ENCODE results near the gene LSM10. TPM values are rescaled to one million over a fixed set of nuclear protein-coding genes. Genes with fewer than 3 reads are reported as not detected.

The LSM10 gene
- total RNA-seq, 1 experiment from 2014 or later: 25.8 TPM

DNA sequence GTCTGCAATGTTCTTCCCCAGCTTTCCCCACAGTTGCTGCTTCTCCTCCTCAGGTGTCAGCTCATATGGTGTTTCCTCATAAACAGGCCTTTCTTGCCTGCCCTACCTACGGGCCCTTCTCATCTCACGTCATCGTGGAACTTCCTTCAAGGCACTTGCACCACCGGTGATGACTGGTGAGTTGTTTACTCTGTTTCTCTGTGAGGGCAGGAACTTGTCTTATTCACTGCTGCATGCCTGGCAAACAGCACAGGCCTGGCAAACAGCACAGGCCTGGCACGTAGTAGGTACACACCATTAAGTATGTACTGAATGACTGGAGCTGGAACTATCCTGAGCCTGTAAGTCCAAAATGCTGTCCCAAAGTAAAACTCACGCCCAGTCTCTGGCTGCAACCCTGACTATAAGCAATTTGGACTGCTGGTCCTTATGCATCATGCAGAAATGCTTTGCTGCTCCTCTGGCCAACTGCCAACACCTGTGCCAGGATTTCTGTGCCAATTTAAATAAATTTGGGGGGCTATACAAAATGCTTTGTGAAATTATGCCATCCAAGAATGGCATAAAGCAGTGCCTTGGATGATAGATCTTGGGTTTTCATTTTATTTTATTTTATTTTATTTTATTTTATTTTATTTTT is 37.7 kb downstream of the LSM10 start:
- DNase-seq (ENCODE audit: low read depth): peak; percentile 26
- in situ Hi-C loops (cut with HindIII; ENCODE audit: low pct_unique_long_range_greater_than_20kb, low sequenced_read_pairs): no loop called here

DNA sequence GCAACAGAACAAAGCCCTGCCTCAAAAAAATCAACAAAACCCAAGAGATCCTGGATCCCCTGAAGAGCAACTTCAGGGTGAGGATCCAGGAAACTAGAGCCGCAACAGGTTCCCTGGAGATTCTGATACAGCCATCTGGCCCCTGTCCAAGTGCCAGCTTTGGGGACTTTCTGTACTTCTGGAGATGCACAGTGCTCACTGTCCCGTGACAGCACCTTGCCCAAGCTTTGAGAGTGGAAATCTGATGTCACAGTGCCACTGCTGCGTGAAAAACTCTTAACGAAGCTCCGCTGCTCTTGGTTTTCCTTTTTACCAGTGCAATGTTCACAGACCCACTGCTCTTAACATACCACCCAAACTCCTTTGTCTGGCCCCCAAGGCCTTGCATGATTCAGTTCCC is 38.3 kb downstream of the LSM10 start:
- DNase-seq (ENCODE audit: low read depth): peak; percentile 22
- in situ Hi-C loops (cut with HindIII; ENCODE audit: low pct_unique_long_range_greater_than_20kb, low sequenced_read_pairs): no loop called here

DNA sequence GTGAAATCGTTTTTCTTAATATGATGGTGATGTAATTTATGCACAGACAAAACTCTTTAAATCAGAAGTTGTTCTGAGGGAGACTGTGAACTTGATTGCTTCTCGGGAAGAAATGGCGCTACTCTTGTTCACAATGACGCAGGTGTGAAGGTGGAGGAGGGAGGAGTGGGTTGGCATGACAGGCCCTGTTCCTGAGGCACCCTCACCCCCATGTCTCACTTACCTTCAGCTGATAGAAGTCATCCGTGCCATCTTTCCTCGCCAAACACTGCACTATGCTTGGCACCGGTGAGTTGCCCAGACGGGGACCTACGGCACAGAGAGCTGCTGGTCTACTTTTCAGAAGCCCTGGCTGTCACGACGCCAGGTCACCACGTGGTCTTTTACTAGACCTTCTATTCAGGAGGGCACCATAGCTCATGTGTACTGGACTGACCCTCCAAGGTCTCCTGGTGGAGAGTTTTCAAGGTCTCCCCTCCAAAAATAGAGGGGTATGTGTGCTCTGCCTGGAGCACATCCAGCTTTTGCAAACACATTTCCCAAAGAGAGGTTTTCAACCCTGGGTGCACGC is 39.1 kb downstream of the LSM10 start:
- DNase-seq (ENCODE audit: low read depth): no peak
- in situ Hi-C loops (cut with HindIII; ENCODE audit: low pct_unique_long_range_greater_than_20kb, low sequenced_read_pairs): no loop called here

DNA sequence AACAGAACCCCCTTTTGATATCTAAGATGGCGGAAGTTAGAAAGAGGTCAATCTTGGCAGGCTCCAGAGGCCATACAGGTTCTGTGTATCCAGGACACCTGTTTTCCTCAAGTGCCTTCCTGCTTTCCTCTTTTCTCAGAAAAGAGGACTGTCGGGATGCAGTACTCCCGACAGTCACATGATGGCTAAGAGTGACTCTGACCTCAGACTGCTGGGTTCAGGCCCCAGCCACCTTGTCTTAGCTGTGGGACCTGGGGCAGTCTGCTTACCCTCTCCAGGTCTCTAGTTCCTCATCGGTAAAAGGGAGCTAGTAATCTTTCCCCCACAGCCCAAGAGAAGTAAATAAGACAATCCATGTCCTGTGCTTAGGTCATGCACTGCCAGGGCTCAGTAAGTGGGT is 41.9 kb downstream of the LSM10 start:
- DNase-seq (ENCODE audit: low read depth): no peak
- in situ Hi-C loops (cut with HindIII; ENCODE audit: low pct_unique_long_range_greater_than_20kb, low sequenced_read_pairs): no loop called here

DNA sequence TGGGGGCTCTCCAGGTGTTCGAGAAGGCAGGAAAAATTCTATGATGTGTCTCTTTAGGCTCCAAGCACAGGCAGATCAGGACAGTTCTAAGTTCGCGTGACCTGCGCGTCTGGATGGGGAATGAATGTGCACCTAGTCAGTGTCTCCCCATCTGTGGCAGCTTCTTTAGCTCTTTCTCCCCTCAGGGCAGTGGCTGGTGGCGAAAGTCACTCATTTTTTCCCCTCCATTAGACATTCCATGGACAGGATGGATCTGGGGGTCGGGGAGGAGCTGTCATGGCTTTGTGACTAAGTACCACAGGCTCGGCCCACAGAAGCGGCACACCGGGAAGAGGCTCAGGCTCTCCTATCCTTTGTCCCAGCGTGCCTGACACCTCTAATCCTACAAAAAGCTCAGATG is 43.2 kb downstream of the LSM10 start:
- in situ Hi-C loops (cut with HindIII; ENCODE audit: low pct_unique_long_range_greater_than_20kb, low sequenced_read_pairs): no loop called here
- no peak for DNase-seq (ENCODE audit: low read depth)

DNA sequence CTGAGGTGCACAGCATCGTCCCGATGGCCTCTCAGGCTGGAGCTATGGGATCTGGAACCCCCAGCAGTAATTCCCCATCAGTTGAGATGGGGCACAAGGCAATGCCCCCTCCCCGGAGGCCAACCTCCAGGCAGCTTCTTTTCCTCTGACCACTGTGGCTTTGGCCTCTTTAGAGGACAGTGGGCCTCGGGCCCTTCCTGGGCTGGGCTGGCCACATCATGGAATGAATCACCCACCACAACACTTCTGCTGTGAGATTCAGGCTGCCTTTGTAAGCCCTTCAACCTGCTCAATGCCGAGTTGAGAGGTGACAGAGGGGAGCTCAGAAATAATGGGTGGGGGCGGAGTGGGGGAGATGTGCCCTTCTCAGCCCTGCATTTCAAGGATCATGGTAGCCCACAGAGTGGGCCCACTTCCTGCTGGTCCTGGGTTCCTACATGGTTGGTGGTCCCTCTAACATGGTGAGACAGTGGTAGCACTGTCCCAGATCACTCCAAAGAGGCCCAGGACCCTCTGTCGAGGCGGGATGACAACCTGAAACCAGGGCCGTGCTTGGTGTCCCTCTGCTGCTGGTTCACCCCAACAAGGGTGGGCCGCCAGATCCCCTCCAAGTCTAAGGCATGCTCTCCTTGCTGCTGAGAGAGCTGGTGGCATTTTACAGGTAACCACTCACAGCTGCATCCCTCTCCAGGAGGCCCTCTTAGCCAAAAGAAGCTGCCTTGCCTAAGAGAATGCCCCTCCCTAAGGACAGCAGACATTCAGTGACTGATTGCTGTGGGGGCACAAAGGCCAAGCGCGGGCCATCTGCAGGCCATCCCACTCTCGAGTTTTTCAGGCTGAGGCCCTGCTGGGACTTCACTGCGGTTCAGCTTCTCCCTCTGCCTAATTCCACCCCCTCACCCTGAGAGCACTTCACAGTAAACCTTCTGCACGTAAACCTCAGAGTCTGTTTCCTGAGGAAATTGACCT is 44.5 kb downstream of the LSM10 start:
- no peak for DNase-seq (ENCODE audit: low read depth)
- in situ Hi-C loops (cut with HindIII; ENCODE audit: low pct_unique_long_range_greater_than_20kb, low sequenced_read_pairs): no loop called here

DNA sequence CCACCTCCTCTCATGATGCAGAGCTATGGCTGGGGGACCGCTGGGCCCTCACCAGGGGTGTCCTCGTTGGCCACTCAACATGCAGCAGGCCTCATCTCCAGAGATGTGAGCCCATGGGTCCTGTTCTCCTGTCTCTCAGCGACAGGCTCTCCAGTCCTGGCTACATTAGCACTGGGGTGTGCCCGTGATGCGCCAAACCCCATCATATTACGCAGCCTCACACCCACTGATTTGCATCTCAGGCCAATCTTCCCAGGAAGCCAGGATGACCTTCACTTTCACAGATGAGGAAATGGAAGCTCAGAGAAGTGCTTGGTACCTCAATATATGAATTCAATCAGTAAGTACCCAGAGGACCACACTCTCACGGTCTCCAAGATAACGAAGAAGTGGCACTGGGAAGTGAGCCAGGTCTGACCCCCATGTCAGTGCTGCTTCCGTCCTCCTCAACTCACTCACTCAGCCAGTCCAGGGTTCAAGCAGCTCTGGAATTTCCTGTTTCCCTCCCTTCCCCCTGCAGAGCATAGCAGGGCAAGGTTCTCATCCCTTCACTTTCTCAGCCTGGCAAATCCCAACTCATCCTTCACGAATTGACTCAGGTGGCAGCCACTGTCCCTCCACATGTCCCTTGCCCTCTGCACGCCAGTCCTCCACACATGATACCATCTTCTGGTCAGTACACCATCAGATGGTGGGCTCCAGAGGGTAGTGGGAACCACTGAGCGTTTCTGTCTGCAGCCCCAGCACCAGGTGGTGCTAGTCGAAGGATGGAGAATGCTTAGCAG is 45.4 kb downstream of the LSM10 start:
- DNase-seq (ENCODE audit: low read depth): no peak
- in situ Hi-C loops (cut with HindIII; ENCODE audit: low pct_unique_long_range_greater_than_20kb, low sequenced_read_pairs): no loop called here

DNA sequence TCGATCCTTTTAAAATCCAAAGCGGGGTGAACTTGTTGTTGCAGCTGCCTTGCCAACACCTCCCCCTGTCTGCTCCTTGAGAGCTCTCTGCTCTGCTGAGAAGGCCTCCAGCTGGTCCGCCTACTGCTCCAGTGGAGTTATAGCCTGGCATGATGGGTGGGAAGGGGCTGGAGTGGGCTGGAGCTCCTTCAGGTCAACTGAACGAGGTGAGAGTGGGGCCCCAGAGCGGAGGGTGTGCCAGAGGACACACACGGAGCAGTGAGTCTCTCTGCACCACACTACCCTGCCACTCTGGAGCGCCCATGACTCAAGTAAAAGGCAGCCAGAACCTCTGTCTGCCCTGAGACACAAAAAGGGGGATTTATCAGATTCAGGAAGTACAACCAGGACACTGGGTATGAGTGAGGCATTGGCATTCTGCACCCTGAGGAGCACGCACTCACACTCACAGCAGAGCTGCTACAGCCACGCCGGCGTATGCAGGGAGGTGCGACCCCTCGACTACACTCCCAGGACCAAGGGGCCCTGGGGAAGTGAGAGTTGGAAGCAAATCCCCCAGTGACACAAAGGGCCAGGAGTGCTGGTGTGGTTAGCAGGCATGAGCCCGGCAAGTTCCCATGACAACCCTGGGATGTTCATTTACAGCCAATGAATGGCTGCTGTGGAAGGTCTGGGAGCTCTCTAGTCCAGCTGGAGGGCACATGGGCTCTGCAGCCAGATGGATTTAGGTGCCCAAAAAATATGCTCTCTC is 46.3 kb downstream of the LSM10 start:
- DNase-seq (ENCODE audit: low read depth): peak; percentile 67
- in situ Hi-C loops (cut with HindIII; ENCODE audit: low pct_unique_long_range_greater_than_20kb, low sequenced_read_pairs): no loop called here

DNA sequence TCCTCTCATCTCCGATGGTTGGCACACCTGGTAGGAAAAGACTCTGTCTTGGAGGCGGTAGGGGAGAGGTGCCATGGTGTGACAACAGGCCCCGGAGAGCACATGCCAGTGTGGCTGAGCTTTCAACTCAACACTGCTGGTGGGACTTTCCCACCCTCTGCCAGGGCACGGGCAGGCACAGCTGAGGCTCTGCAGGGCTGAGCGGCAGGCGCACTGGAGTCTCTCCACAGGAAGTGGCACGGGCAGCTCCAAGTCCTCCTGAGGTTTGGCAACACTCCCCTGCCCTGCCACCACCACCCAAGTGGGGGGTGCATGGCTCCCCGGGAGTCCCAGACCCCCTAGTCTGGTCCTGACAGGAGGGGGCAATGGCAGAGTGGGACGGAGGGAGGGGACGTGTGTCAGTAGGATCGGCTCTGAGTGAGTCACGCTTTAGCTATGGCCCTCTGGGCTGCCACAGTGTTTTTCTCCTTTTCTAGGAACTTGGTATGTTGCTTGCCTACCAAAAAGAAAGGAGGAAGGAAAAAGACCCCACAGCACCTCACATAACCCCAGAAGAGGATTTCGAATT is 47.0 kb downstream of the LSM10 start:
- in situ Hi-C loops (cut with HindIII; ENCODE audit: low pct_unique_long_range_greater_than_20kb, low sequenced_read_pairs): no loop called here
- peak; percentile 75 for DNase-seq (ENCODE audit: low read depth)

DNA sequence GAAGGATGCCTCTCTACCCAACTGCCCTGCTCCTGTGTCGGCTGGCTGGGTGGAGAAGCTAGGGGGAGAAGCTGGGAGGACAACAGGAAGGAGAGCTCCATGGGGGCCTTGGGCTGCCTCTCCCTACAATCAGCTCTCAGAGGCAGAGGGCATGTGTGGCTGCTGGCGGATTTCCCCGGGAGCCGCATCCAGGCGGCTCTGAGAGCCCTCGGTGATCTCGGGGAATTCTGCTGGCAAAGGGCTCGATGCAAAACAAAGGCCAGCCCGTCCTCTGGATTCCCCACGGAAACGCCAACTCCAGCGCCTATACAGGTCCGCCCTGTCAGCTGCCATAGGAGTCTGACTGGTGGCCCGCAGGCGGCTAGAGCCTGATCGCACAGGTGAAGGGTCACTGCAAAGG is 47.9 kb downstream of the LSM10 start:
- in situ Hi-C loops (cut with HindIII; ENCODE audit: low pct_unique_long_range_greater_than_20kb, low sequenced_read_pairs): no loop called here
- DNase-seq (ENCODE audit: low read depth): no peak

DNA sequence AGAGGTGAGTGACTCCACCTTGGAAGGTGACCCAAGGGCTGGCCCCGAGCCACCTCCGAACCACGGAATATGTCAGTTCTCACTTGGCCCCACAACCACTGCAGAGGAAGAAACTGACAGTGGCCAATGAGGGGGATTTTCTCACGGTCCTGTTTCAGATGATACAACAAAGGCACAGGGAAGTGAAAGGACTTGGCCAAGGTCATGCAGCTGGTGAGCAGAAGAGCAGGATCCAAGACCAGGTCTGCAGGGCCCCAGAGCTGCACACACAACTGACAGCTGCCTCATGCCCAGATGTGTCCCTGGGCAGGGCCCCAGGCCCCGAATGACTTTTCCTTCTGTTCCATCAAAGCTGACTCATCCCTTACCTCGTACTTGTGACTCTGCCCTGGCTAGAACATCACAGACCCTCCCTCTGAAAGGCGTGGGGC is 48.5 kb downstream of the LSM10 start:
- in situ Hi-C loops (cut with HindIII; ENCODE audit: low pct_unique_long_range_greater_than_20kb, low sequenced_read_pairs): no loop called here
- DNase-seq (ENCODE audit: low read depth): no peak

DNA sequence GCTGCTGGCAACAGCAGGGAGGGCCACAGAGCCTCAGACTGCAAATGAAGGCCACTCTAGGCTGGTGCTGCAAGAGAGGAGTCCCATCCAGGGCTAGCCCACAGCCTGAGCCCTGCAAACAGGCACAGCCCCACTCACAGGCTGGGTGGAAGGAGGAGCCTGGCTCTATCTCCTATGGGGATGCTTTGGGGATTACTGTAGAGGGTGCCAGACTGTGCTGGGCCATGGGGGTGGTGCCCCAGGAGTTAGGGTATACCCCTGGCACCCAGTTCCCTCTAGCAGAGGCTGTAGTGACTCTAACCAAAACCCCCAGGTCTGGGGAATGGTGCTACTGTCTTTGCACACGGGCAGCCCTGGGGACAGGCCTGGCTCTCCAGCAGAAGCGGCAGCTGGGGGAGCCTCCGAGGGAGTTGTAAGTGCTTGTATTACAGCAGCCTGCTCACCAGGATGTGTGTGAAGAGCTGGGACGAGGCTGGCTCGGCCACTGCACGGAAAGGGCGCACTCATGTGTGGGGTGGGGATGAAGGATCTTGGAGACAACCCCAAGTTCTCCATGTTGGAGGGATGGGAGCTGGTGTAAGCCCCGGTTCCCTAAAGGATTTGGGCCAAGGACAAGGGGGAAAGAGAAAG is 50.9 kb downstream of the LSM10 start:
- no peak for DNase-seq (ENCODE audit: low read depth)
- in situ Hi-C loops (cut with HindIII; ENCODE audit: low pct_unique_long_range_greater_than_20kb, low sequenced_read_pairs): no loop called here

DNA sequence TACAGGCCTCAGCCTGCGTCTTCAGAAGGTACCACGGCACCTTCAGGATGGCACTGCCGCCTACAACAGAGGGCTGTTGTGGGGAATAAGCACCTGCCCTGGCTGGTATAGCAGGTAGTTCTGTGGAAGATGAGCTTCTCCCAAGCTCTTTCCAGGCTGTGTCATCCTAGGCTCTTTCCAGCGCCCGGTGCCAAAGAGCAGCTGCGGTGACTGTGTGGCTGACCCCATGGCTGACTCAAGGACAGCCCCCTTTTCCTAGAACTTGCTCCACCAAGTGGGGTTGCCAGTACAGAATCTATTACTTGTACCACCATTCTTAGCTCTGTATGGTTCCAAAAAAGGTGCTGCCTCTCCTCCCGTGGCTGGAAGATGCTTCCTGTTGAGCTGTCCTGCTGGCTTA is 52.4 kb downstream of the LSM10 start:
- DNase-seq (ENCODE audit: low read depth): no peak
- in situ Hi-C loops (cut with HindIII; ENCODE audit: low pct_unique_long_range_greater_than_20kb, low sequenced_read_pairs): no loop called here

DNA sequence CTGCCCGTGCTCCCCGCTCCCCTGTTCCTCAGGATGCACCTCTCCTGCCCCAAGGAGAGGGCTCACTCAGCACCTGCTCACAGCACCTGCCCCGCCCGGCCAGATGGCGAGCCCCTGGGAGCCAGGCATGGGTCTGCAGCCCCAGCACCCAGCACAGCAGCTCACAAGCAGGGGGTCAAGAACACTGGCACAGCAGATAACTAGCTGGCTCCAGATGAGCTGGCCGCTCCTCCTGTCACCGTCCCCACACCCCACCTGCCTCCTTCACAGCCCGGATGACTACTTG is 53.4 kb downstream of the LSM10 start:
- in situ Hi-C loops (cut with HindIII; ENCODE audit: low pct_unique_long_range_greater_than_20kb, low sequenced_read_pairs): no loop called here
- DNase-seq (ENCODE audit: low read depth): no peak

DNA sequence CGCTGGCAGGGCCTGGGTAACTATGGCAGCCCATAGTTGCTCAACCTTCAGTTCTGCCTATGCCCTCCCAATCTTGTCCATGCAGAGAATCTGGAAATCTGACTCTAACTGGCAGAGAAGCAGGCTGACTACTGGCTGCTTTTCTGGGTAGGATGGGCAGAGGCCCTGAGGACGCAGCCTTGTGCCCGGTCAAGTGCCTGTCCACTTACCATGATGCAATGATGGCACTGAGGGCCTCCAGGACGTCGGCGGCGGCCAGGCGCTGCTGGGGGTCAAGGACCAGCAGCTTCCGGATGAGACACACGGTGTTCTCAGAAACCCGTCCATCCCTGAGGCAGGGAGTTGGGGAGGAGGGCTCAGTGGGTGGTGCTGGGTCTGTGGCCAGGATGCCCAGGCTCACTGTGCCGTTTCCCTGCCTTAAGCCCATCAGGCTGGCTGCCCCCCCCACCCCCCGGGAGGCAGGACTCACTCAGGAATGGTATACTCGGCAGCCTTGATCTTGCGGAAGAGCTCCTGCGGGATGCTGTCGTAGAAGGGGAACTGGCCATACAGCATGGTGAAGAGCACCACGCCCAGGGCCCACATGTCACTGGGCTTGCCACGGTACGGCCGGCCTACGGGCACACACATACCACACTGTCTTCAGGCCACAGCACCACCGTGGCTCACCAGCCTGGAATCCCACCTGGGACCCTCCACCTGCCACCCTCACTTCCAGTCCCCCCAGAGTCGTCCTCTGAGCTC is 53.9 kb downstream of the LSM10 start:
- DNase-seq (ENCODE audit: low read depth): no peak
- in situ Hi-C loops (cut with HindIII; ENCODE audit: low pct_unique_long_range_greater_than_20kb, low sequenced_read_pairs): no loop called here

Data from Caki2 (cell line).